ENCODE data around the gene TMEM143.

DNA sequence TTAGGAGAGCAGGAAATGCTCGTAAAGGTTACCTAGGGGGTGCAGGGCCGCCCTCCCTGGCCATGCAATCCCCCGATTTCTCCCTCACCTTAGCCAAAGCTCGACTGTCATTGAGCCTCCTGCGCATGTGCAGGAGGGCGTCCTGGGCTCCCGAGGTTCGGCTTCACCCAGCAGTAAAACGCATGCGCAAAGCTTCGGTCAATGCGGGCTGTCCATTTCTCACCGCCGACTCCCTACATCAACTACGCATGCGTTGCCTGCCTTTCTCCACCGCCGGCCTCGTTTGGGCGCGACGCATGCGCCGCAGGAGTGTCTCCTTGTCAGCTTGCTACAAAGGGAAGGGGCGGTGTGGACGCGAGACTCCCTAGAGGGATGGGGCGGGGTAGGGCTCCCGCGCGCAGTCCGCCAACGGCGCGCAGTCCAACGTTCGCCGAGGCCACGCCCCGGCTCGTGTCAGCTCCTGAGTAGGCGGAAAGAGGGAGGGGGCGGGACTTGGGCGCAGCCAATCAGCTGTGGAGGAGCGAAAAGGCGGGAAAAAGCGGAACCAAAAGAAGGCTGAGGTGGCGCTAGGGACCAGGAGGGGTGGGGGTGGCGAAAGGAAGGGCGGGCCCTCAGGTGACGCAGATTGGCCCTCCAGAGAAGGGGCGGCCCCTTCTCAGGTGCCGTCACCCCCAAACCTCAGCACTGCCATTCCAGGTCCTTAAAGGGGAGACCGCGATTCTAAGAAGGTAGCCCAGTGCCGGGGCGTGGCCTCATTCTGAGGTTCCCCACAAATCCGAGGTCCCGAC, at the start of gene TMEM143, which contains the start of gene SYNGR4:
- TF ChIP-seq, protein P1, sequence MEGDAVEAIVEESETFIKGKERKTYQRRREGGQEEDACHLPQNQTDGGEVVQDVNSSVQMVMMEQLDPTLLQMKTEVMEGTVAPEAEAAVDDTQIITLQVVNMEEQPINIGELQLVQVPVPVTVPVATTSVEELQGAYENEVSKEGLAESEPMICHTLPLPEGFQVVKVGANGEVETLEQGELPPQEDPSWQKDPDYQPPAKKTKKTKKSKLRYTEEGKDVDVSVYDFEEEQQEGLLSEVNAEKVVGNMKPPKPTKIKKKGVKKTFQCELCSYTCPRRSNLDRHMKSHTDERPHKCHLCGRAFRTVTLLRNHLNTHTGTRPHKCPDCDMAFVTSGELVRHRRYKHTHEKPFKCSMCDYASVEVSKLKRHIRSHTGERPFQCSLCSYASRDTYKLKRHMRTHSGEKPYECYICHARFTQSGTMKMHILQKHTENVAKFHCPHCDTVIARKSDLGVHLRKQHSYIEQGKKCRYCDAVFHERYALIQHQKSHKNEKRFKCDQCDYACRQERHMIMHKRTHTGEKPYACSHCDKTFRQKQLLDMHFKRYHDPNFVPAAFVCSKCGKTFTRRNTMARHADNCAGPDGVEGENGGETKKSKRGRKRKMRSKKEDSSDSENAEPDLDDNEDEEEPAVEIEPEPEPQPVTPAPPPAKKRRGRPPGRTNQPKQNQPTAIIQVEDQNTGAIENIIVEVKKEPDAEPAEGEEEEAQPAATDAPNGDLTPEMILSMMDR (conservative IDR thresholded peaks at IDR 0.05; ENCODE audit: low read length) = no peak
- TF ChIP-seq EZH2phosphoT487 (IDR thresholded peaks at IDR 0.05; ENCODE audit: borderline replicate concordance) = no peak

Measured in Loucy (cell line).